ENCODE measurements around the gene TIMM50. TPM values are rescaled to one million over a fixed set of nuclear protein-coding genes. Genes with fewer than 3 reads are reported as not detected.
"Not testable (repeated sequence)": the region's sequence is repeated elsewhere in the genome, so short reads cannot be mapped to it uniquely, and the experiment has no call there.

TIMM50 gene
- total RNA-seq, 6 donors from 2014 or later: 47.8 to 80.9 (median 54.4) TPM

DNA sequence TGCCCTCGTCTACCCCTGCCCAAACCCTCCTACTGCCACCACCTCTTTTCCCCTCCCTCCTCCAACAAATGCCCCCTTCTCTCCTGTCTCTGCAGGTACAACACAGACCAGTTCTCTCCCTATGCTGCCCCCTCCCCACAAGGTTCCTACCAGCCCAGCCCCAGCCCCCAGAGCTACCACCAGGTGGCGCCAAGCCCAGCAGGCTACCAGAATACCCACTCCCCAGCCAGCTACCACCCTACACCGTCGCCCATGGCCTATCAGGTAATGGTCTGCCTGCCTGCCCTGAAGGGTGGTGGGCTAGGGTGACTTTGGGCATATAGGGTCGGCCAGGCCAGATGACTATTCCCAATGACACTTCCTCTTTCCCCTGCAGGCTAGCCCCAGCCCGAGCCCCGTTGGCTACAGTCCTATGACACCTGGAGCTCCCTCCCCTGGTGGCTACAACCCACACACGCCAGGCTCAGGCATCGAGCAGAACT lies 6.5 kb upstream of the TIMM50 start:
- Histone ChIP-seq H3K4me3 (no peak overlapping the region), H3K9me3 (no peaks in the 10 kb centered on the region), H3K27me3 (no peaks in the 10 kb centered on the region), H3K27ac (no peak overlapping the region), H3K36me3 (peaks cover 50 to 76% (median 70%) of the 10 kb centered on the region in 4 donors), H3K4me1 (peaks cover 0 to 2% (median 0%) of the 10 kb centered on the region in 4 donors)
- TF ChIP-seq POLR2AphosphoS5 (IDR thresholded peaks at IDR 0.05): no peak
- TF ChIP-seq, protein P1, sequence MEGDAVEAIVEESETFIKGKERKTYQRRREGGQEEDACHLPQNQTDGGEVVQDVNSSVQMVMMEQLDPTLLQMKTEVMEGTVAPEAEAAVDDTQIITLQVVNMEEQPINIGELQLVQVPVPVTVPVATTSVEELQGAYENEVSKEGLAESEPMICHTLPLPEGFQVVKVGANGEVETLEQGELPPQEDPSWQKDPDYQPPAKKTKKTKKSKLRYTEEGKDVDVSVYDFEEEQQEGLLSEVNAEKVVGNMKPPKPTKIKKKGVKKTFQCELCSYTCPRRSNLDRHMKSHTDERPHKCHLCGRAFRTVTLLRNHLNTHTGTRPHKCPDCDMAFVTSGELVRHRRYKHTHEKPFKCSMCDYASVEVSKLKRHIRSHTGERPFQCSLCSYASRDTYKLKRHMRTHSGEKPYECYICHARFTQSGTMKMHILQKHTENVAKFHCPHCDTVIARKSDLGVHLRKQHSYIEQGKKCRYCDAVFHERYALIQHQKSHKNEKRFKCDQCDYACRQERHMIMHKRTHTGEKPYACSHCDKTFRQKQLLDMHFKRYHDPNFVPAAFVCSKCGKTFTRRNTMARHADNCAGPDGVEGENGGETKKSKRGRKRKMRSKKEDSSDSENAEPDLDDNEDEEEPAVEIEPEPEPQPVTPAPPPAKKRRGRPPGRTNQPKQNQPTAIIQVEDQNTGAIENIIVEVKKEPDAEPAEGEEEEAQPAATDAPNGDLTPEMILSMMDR (IDR thresholded peaks at IDR 0.05): peak; percentile 51 to 81 (median 69)
- no peak for TF ChIP-seq POLR2A (IDR thresholded peaks at IDR 0.05)
- no peak for TF ChIP-seq EP300 (IDR thresholded peaks at IDR 0.05)
- ATAC-seq (ENCODE audit: low FRiP score in 2 of 2) (peak; percentile 47 to 74), DNase-seq (peak; percentile 42 to 89)
- WGBS, 2 donors: 35 to 60% methylated on average over 4 to 9 of the region's 9 CpGs

DNA sequence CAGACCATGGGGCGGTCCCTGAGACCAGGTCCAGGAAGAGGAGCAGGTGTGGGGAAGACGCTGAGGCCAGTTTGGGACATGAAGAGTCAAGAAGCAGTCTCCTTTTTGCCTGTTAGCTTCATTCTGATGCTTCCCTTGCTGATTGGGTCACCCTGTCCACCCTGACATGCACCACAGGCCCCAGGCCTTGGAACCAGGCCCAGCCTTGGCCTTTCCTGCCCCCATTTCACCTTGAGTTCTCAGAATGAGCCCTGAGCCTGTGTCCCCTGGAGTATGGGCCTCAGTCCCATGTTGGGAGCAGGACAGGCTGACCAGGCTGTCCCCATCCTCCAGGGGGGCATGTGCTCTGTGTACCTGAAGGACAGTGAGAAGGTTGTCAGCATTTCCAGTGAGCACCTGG lies 4.9 kb upstream of the TIMM50 start:
- Histone ChIP-seq H3K4me1 (peaks cover 4 to 9% (median 6%) of the 10 kb centered on the region in 4 donors), H3K4me3 (no peak overlapping the region), H3K36me3 (peaks cover 36 to 61% (median 54%) of the 10 kb centered on the region in 4 donors), H3K9me3 (no peaks in the 10 kb centered on the region), H3K27ac (no peak overlapping the region), H3K27me3 (no peaks in the 10 kb centered on the region)
- 90 to 95% methylated on average over 2 of the region's 2 CpGs for WGBS, 2 donors
- no peak for ATAC-seq (ENCODE audit: low FRiP score in 2 of 2)
- DNase-seq: no peak
- TF ChIP-seq, protein P1 (IDR thresholded peaks at IDR 0.05): no peak
- TF ChIP-seq EP300 (IDR thresholded peaks at IDR 0.05): no peak
- no peak for TF ChIP-seq POLR2A (IDR thresholded peaks at IDR 0.05)
- TF ChIP-seq POLR2AphosphoS5 (IDR thresholded peaks at IDR 0.05): no peak

DNA sequence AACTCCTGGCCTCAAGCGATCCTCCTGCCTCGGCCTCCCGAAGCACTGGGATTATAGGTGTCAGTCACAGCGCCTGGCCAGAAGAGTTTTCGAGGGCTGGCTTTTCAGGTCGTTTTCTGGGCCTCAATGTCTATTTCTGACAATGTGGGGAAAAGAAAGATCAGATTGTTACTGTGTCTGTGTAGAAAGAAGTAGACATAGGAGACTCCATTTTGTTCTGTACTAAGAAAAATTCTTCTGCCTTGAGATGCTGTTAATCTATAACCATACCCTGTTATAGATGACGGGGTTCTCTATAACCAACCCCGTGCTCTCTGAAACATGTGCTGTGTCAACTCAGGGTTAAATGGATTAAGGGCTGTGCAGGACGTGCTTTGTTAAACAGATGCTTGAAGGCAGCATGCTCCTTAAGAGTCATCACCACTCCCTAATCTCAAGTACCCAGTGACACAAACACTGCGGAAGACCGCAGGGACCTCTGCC lies 1.3 kb upstream of the TIMM50 start:
- peak overlapping the region; percentile 82 to 85 (median 84) for H3K27ac ChIP-seq
- H3K36me3 ChIP-seq: peaks cover 3 to 34% (median 22%) of the 10 kb centered on the region in 4 donors
- not testable (repeated sequence) for H3K9me3 ChIP-seq; ATAC-seq (ENCODE audit: low FRiP score in 2 of 2); H3K27me3 ChIP-seq
- DNase-seq: peak in 1 of 2 donors; percentile 27
- H3K4me3 ChIP-seq: peak overlapping the region in 2 of 4 donors; percentile 79 to 87
- WGBS, 2 donors: 66 to 70% methylated on average over 11 of the region's 11 CpGs
- H3K4me1 ChIP-seq: peaks cover 14 to 19% (median 18%) of the 10 kb centered on the region in 4 donors

DNA sequence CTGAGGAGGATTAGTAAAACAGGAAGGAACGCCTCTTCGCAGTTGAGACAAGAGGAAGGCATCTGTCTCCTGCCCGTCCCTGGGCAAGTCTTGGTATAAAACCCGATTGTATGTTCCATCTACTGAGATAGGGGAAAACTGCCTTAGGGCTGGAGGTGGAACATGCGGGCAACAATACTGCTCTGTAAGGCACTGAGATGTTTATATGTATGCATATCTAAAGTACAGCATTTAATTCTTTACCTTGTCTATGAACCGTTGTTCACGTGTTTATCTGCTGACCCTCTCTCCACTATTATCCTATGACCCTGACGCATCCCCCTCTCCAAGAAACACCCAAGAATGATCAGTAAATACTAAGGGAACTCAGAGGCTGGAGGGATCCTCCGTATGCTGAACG lies 722 bp upstream of the TIMM50 start:
- ATAC-seq (ENCODE audit: low FRiP score in 2 of 2) (no peak), DNase-seq (no peak)
- Histone ChIP-seq H3K36me3 (peaks cover 0 to 32% (median 16%) of the 10 kb centered on the region in 4 donors), H3K9me3 (no peaks in the 10 kb centered on the region), H3K4me1 (peaks cover 14 to 19% (median 18%) of the 10 kb centered on the region in 4 donors), H3K27ac (peak overlapping the region; percentile 82 to 85 (median 84)), H3K27me3 (no peaks in the 10 kb centered on the region), H3K4me3 (peak overlapping the region in 3 of 4 donors; percentile 71 to 87 (median 79))
- WGBS, 2 donors: 24 to 28% methylated on average over 9 to 10 of the region's 10 CpGs
- no peak for TF ChIP-seq POLR2AphosphoS5 (IDR thresholded peaks at IDR 0.05)
- TF ChIP-seq, protein P1 (IDR thresholded peaks at IDR 0.05): no peak
- TF ChIP-seq POLR2A (IDR thresholded peaks at IDR 0.05): no peak
- no peak for TF ChIP-seq EP300 (IDR thresholded peaks at IDR 0.05)

DNA sequence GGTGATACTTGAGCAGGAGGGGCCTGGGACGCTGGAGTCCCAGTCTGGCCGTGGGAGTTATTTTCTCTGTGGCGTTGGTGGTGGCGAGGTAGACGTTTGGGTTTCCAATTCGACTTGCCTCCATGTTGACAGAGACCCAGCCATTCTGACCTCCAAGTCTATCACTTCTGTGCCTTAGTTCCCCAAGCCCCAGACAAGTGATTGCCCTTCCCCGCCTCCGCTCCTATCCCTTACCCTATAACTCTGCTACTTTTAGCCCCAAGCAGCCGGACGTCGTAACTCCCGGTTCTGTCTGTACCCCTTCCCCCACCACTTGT lies 549 bp downstream of the TIMM50 start:
- Histone ChIP-seq H3K27ac (peak overlapping the region; percentile 82 to 85 (median 84)), H3K27me3 (no peaks in the 10 kb centered on the region), H3K4me3 (peak overlapping the region; percentile 71 to 99 (median 83)), H3K9me3 (no peaks in the 10 kb centered on the region), H3K4me1 (peaks cover 14 to 19% (median 18%) of the 10 kb centered on the region in 4 donors), H3K36me3 (peaks cover 3 to 33% (median 17%) of the 10 kb centered on the region in 4 donors)
- TF ChIP-seq, protein P1 (IDR thresholded peaks at IDR 0.05): no peak
- TF ChIP-seq POLR2A (IDR thresholded peaks at IDR 0.05): no peak
- no peak for TF ChIP-seq EP300 (IDR thresholded peaks at IDR 0.05)
- TF ChIP-seq POLR2AphosphoS5 (IDR thresholded peaks at IDR 0.05): no peak
- ATAC-seq (ENCODE audit: low FRiP score in 2 of 2): no peak
- 1 to 3% methylated on average over 8 to 12 of the region's 12 CpGs for WGBS, 2 donors
- no peak for DNase-seq
